HCT116 (cell line): Measurements from ENCODE around the gene IQUB.

ENCODE experiments used
- CTCF ChIP-seq, 3 experiments: fragments of 200-600 bp in 1 of 3; sonication (generic) in 1 of 3; IDR thresholded peaks in 2 of 3; conservative IDR thresholded peaks in 1 of 3; 2 replicates each; pipeline ENCODE4 v1.5.1; 2012 to 2017; ENCODE audit warnings: low read depth in 2 of 3, low read length in 2 of 3, antibody characterized with exemption in 1 of 3, borderline replicate concordance in 1 of 3, control low read depth in 1 of 3, mild to moderate bottlenecking in 1 of 3, mixed read lengths in 1 of 3, mixed run types in 1 of 3, moderate library complexity in 1 of 3; ENCODE audit not compliant: insufficient read depth in 1 of 3
- EZH2 ChIP-seq: fragments of 200-600 bp; sonication (generic); IDR thresholded peaks from 2 replicates; pipeline ENCODE4 v1.6.1; 2017; ENCODE audit warnings: antibody characterized with exemption, mixed run types
- EZH2phosphoT487 ChIP-seq: fragments of 200-600 bp; IDR thresholded peaks from 2 replicates; pipeline ENCODE4 v1.6.1; 2018; ENCODE audit warnings: antibody characterized with exemption, borderline replicate concordance
- POLR2A ChIP-seq: IDR thresholded peaks from 2 replicates; pipeline ENCODE4 v1.7.0; 2011; ENCODE audit warnings: borderline replicate concordance; ENCODE audit not compliant: insufficient read depth, insufficient read length; ENCODE audit errors: extremely low read depth
- POLR2AphosphoS5 ChIP-seq: IDR thresholded peaks from 2 replicates; pipeline ENCODE4 v1.6.1; 2011; ENCODE audit warnings: mild to moderate bottlenecking, low read depth, low read length, moderate library complexity
- REST ChIP-seq: IDR thresholded peaks from 2 replicates; pipeline ENCODE4 v1.6.1; 2012; ENCODE audit warnings: low read depth
- SIN3A ChIP-seq: IDR thresholded peaks from 2 replicates; pipeline ENCODE4 v1.6.1; 2012; ENCODE audit warnings: low read depth
- ZFX ChIP-seq: fragments of 450-650 bp; IDR thresholded peaks from 2 replicates; pipeline ENCODE4 v1.6.1; 2017

- no peak for TF ChIP-seq POLR2A
- TF ChIP-seq POLR2AphosphoS5 = no peak
- no peak for TF ChIP-seq CTCF (IDR thresholded peaks at IDR 0.05 in 2 of 3, conservative IDR thresholded peaks at IDR 0.05 in 1 of 3; ENCODE audit: borderline replicate concordance in 1 of 3, insufficient read depth in 1 of 3, low read depth in 2 of 3, low read length in 2 of 3)
- no peak for TF ChIP-seq EZH2
- no peak for TF ChIP-seq SIN3A
- TF ChIP-seq ZFX = no peak
- no peak for TF ChIP-seq REST
- no peak for TF ChIP-seq EZH2phosphoT487
These were observed 66.1 kb downstream of the IQUB start for GRCh38 chr7:123468303-123468702.
